ENCODE measurements around the gene SBNO2.
"Not testable (repeated sequence)": the region's sequence is repeated elsewhere in the genome, so short reads cannot be mapped to it uniquely, and the experiment has no call there.

SBNO2 gene

GRCh38 chr19:1123885-1124677 is 50.0 kb downstream of the SBNO2 start:
- no peak for DNase-seq
- intact Hi-C loops (cut with DNase I) = no loop called here

- no peak for DNase-seq
- intact Hi-C loops (cut with DNase I) = no loop called here
Measured at GRCh38 chr19:1123381-1123780, 50.7 kb downstream of the SBNO2 start.

DNA sequence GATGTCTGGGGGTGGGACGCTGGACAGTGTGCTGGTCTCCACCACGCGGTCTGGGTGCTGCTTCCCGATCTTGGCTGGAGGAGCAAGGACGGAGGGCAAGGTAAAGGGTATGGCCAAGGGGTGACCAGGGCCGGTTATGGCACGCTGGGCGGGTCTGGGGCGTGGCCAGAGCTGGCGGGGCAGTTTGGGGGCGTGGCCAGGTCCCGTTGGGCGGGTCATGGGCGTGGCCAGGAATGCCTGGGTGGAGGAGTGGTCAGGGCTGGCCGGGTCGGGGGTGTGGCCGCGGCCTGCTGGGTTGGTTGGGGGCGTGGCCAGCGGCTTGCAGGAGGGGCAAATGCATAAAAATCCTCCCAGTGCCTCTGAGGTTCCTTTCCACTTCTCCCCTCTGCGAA is 51.1 kb downstream of the SBNO2 start:
- DNase-seq = no peak
- intact Hi-C loops (cut with DNase I) = no loop called here

DNA sequence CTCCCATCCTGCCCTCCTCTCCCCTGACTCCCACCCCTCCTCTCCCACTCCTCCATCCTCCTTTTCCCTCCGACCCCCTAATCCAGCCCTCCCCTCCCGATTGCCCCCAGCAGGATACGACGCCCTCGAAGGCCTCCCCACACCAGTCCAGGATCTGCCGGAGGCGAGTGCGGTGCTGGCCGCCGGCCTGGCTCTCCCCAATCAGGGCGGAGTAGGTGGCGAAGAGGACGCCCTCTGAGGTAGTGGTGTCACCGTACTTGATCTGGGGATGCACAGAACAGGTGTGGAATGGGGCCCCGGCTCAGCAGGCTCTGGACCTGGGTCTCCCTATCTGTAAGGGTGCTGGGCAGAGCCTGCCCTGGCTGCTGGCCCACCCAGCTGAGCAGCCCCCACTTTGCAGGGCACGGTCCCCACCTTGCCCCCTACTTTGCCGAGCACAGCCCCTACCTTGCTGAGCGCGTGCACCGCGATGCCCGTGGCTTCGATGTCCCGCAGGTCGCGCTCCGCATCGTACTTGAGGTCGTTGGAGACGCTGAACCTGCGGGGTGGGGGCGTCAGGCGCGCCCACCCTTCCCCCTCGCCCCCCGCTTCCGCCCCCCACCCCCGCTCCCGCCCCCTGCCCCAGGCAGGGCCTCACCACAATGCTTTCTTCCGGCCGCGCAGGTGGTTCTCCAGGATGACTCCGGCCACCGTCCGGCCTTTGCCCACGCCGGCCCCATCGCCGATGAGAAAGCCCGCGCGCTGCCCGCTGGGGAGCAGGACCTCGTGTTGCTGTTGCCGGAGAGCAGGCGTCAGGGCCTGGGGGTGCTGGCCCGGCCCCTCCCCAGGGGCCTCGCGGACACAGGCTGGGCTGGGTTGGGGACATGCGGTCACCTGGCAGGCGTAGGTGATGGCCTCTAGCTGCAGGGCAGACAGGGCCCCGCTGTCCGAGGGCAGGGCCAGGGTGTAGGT is 51.8 kb downstream of the SBNO2 start:
- no peak for DNase-seq
- intact Hi-C loops (cut with DNase I) = no loop called here

DNA sequence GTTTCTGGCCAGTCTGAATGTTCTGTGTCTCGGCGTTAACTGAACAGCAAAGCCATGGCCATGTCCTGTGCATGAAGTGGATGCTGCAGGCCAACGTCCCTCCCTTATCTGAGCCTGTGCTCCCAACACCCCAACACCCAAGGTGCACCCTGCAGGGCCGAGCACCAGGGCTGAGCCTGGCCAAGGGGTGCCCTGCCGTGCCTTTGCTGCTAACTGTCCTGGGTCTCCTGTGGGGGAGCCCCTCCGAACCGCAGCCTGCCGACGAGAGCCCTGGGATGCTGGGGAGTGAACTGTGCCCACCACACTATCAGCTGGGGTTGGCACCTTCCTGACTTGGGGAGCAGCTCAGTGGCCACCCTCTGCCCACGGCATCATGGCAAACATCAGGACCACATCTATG is 52.7 kb downstream of the SBNO2 start:
- intact Hi-C loops (cut with DNase I) = no loop called here
- DNase-seq = no peak

DNA sequence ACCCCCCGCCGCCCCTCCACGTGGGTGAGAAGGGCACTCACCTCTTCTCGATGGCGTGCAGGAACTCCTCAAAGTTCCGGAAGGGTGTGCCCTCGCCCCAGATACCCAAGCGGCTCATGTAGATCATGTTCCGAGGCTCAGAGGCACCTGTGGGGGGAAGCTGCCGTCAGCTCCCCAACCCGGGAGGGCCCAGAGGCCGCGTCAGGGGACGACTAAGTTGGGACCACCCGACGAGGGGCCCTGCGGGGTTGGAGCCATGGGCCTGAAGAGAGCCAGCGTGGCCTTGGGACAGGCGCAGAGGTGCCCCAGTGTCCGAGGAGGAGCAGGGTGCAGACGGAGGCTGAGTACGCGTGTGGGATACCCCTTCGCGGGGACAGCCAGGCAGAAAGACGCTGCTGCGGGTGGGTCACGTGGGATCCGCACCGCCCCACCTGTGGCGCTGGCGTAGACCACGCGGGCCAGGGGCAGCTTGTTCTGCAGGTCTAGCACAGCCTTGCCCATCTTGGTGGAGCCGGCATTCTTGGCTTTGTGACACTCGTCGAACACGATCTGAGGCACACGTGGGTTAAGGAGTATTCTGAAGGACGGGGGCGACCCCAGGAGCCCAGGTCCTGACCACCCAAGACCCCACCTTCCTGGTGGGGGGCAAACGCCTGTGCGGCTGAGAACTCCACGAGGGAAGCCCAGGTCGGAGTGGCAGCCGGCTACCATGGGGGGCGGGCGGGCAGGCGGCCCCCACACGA is 54.4 kb downstream of the SBNO2 start:
- intact Hi-C loops (cut with DNase I) = no loop called here
- DNase-seq = no peak

DNA sequence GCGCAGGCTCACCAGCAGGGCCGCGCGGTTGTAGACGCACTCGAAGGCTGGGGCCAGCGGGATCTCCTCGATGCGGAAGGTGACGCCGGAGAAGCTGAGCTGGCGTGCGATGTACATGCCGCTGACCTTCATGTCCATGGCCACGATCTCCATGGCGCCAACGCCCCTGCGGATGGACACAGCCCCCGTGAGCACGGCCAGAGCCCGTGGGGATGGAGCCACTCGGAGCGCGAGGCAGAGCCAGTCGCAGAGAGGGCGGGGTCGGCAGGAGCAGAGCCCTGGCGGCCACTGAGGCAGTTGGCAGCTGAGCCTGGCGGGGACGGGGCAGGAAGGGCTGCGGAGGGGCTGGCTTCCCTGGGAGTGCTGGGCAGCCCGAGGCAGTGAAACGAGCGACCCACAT is 55.1 kb downstream of the SBNO2 start:
- intact Hi-C loops (cut with DNase I) = no loop called here
- no peak for DNase-seq

- intact Hi-C loops (cut with DNase I) = no loop called here
- no peak for DNase-seq
Measured at GRCh38 chr19:1117654-1118053, 56.4 kb downstream of the SBNO2 start.

DNA sequence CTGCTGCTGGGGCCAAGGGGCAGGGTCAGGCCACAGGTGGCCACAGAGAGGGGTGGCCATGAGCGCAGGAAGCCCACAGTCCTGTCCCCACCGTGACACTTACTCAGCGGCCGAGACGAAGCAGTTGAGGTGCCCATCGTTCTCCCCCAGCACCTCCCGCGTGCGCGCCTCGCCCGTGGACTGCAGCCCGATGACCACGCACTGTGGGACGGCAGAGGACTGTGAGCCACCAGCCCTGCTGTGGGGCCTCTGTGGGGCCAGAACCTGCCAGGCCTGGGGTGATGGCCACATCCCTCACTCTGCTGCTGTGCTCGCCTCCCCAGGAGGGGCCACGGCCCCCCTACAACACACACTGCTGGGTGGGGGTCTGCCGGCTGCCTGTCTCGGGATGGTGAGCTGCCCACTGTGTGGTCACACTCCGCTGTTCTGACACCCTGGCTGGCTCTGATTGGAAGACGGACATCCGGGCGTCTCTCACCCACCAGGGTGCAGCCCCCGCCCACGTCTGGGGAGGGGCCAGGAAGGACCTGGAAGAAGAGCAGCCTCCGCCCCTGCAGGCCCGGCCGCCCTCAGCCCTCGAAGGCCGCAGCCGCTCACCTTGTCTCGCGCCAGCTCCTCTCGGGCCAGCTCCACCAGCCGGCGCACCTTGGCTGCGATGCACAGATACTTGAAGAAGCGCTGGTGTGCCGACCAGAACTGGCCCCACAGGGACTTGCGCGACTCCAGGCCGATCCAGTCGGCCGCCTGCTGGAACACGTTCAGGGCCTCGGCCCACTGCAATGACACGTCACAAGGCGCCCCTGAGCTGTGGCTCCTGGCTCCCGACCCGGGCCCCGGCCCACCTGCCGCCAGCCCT is 57.1 kb downstream of the SBNO2 start:
- intact Hi-C loops (cut with DNase I) = no loop called here

DNA sequence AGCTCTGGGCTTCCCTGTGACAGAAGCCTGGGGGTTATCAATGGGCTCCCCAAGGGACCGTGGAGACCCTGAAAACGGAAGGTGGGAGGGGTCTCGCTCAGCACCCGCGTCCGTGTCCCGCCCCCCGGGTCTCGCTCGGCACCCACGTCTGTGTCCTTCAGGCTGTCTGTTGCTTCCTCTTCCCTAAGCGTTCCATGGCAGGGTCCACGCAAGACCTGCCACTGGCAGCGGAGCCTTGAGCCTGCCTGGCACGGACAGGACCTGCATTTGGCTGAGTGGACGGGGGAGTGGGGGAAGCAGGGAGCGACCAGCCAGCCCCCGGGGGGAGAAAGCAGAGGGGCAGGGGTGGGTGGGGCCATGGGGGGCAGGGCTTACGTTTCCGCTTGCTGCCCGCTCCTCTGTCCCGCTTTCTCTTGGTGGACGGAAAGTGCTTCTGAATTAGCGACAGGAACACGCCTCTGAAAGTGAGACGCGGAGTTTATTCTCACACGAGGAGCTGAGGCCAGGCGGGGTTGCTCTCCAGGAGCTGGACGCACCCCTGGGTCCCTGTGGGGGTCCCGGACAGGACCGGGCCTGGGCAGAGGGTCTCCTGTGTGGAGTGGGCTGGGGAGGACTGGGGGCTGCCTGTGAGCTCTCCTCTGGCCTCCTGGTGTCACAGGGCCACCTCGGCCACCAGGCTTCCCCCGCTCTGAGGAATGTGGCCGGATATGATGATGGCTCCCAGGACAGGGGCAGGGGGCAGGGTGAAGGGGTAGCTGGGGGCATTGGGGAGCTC is 58.2 kb downstream of the SBNO2 start:
- no peak for DNase-seq
- intact Hi-C loops (cut with DNase I) = no loop called here

More for the DNA sequence above, 57.1 kb downstream of the SBNO2 start:
- no peak for DNase-seq

- intact Hi-C loops (cut with DNase I) = loop anchor here (5.0 kb wide), 2 partner anchors 78 to 123 kb away; partner anchors contain the start of gene CBARP
- not testable (repeated sequence) for DNase-seq
Measured at GRCh38 chr19:1114728-1115127, 59.3 kb downstream of the SBNO2 start.

DNA sequence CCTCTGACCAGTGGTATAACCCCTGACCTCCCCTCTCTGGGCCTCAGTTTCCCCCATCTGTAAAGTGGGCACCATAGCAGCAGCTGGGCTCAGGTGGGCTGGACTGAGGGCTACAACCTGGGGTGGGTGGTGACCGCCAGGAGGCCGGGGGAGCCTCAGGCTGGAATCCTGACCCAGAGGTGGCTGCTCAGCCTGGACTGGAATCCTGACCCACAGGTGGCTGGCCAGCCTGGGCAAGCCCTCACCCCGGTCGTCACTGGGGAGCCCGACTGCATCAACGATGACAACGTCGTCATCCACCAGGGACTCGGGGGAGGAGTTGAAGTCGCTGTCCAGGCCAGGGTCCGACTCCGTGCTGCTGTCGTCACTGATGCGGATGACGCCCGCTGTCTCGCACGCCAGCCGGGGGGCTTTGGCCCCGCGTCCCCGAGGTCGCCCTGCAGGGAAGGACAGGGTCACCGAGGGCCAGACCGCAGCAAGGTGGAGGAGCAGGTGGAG is 60.0 kb downstream of the SBNO2 start:
- intact Hi-C loops (cut with DNase I) = loop anchor here (5.0 kb wide), 2 partner anchors 78 to 123 kb away; partner anchors contain the start of gene CBARP
- DNase-seq = no peak

DNA sequence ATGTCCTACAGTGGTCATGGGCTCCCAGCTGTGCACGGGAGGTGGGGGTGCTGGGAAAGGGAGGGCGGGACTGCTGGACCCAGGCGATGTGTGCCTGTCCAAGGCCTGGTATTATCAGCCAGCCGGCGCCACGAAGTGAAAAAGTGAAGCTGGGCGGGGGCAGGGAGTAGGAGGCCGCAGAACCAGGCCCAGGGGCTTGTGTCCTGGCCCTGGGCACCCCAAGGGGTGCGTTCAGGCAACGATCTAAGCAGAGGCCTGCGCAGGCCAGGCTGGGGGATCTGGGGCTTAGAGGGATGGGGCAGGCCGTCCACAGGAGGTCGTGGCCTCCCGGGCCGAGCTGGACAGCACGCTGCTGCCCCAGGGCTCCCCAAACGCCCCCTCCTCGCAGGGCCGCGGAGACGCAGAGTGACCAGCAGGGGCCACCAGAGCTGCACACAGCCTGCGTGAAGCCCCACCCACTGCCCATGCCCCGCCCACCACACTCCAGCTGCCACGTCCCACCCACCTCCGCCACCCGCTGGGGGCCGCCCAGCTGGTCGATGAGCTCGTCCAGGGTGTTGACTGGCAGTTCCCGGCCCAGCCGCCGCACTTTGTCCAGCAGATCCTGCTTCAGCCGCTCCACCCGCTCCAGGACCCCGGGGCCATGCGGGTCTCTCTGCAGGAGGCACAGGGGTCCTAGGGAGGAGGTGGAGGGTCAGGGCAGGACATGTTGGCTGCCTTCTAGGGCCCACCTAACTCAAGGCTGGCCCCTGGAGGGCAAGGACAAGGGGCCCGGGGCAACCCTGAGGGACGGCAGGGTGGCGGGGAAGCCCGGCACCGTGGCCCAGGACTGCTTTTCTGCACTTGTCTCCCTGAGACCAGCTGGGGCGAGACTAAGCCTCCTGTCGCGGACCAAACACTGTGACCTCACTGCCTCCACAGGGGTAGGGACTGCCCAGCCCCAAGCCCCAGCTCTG is 60.8 kb downstream of the SBNO2 start:
- intact Hi-C loops (cut with DNase I) = loop anchor here (5.0 kb wide), 2 partner anchors 79 to 124 kb away; partner anchors contain the start of gene CBARP
- DNase-seq = peak; percentile 89 to 99 (median 96)

GRCh38 chr19:1112268-1113029 is 61.6 kb downstream of the SBNO2 start:
- intact Hi-C loops (cut with DNase I) = loop anchor here (5.0 kb wide), 2 partner anchors 80 to 125 kb away; partner anchors contain the start of gene CBARP

GRCh38 chr19:1111641-1112267 is 62.3 kb downstream of the SBNO2 start:
- intact Hi-C loops (cut with DNase I) = loop anchor here (5.0 kb wide), 2 partner anchors 81 to 126 kb away; partner anchors contain the start of gene CBARP
- DNase-seq = no peak

More at GRCh38 chr19:1112268-1113029, 61.6 kb downstream of the SBNO2 start:
- DNase-seq = no peak

All from posterior cingulate gyrus (tissue), 11 donors.